GM18868 (cell line): ENCODE results near the gene RPH3AL.

Source experiments
- ATAC-seq: cut with Tn5 transposase; IDR thresholded peaks from one replicate; pipeline ENCODE4 v1.9.1; 2021; ENCODE audit warnings: mild to moderate bottlenecking, moderate library complexity; ENCODE audit not compliant: unreplicated experiment

Gene RPH3AL

GRCh38 chr17:163514-164098 is 189.0 kb downstream of the RPH3AL start:
- ATAC-seq = no peak

DNA sequence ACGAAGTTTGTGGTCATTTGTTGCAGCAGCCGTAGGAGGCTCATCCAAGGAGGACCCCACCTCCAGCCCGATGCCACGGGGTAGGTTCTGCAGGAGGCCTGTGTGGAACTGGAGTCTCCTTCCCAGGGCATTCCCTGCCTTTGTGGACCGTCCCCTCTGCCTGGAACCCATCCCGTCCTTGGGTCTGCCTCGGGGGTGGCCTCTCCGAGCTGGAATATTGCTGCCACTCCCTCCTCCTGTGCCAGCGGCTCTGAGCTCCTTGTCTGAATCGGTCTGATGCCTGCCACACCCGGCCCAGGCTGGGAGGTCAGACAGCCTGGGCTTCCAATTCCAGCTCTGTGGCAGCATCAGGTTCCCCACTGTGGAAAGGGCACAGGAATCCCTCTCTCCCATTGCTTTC is 189.9 kb downstream of the RPH3AL start:
- ATAC-seq = no peak
